H9 (cell line): ENCODE data around the gene ATP6V0B. TPM values are rescaled to one million over a fixed set of nuclear protein-coding genes. Genes with fewer than 3 reads are reported as not detected.

Source experiments
- DNase-seq: peaks from one replicate; pipeline ENCODE4 v3.0.0-alpha.2; 2017
- H2AFZ ChIP-seq: one replicate; pipeline ENCODE4 v1.6.1; 2013; ENCODE audit warnings: mild to moderate bottlenecking, low read length, control low read depth, moderate library complexity
- H2AK5ac ChIP-seq: 2 replicates; pipeline ENCODE4 v1.6.1; 2013; ENCODE audit warnings: low read length, control low read depth, mixed read lengths; ENCODE audit not compliant: insufficient read length
- H2BK120ac ChIP-seq: one replicate; pipeline ENCODE4 v1.6.1; 2013; ENCODE audit warnings: low read depth, mild to moderate bottlenecking, low read length, control low read depth, inconsistent platforms; ENCODE audit not compliant: poor library complexity, severe bottlenecking
- H2BK12ac ChIP-seq: 2 replicates; pipeline ENCODE4 v1.6.1; 2013; ENCODE audit warnings: low read length, control low read depth, mixed read lengths, low read depth; ENCODE audit not compliant: insufficient read length
- H2BK15ac ChIP-seq: 2 replicates; pipeline ENCODE4 v1.6.1; 2013; ENCODE audit warnings: low read depth, low read length, control low read depth
- H2BK20ac ChIP-seq: one replicate; pipeline ENCODE4 v1.6.1; 2013; ENCODE audit warnings: low read depth, mild to moderate bottlenecking, low read length, control low read depth, inconsistent platforms; ENCODE audit not compliant: poor library complexity, severe bottlenecking
- H2BK5ac ChIP-seq: 2 replicates; pipeline ENCODE4 v1.6.1; 2013; ENCODE audit warnings: low read length, control low read depth, mixed read lengths; ENCODE audit not compliant: insufficient read length
- H3K14ac ChIP-seq: 2 replicates; pipeline ENCODE4 v1.6.1; 2013; ENCODE audit warnings: low read length, control low read depth; ENCODE audit not compliant: insufficient read depth
- H3K18ac ChIP-seq: 2 replicates; pipeline ENCODE4 v1.6.1; 2013; ENCODE audit warnings: low read depth, mild to moderate bottlenecking, mixed read lengths, low read length, control low read depth; ENCODE audit not compliant: insufficient read length
- H3K23ac ChIP-seq: 2 replicates; pipeline ENCODE4 v1.6.1; 2013; ENCODE audit warnings: low read length, control low read depth, mixed read lengths, low read depth; ENCODE audit not compliant: insufficient read length
- H3K23me2 ChIP-seq: 2 replicates; pipeline ENCODE4 v1.6.1; 2013; ENCODE audit warnings: low read depth, mild to moderate bottlenecking, mixed read lengths, low read length, control low read depth; ENCODE audit not compliant: insufficient read length, poor library complexity, severe bottlenecking
- H3K27ac ChIP-seq: 2 replicates; pipeline ENCODE4 v1.5.1; 2013; ENCODE audit warnings: low read length, control low read depth, mixed read lengths, low read depth; ENCODE audit not compliant: insufficient read length
- H3K27me3 ChIP-seq: 2 replicates; pipeline ENCODE4 v1.6.1; 2013; ENCODE audit warnings: low read length, control low read depth, inconsistent platforms; ENCODE audit not compliant: insufficient read depth
- H3K4ac ChIP-seq: 2 replicates; pipeline ENCODE4 v1.6.1; 2013; ENCODE audit warnings: low read depth, mild to moderate bottlenecking, control low read depth, inconsistent platforms, low read length, moderate library complexity
- H3K4me1 ChIP-seq: 2 replicates; pipeline ENCODE4 v1.6.1; 2013; ENCODE audit warnings: low read length, control low read depth, inconsistent platforms; ENCODE audit not compliant: insufficient read depth
- H3K4me2 ChIP-seq: 2 replicates; pipeline ENCODE4 v1.6.1; 2013; ENCODE audit warnings: low read length, control low read depth, mixed read lengths; ENCODE audit not compliant: insufficient read length, insufficient read depth
- H3K56ac ChIP-seq: 2 replicates; pipeline ENCODE4 v1.6.1; 2013; ENCODE audit warnings: low read depth, mild to moderate bottlenecking, mixed read lengths, low read length, control low read depth; ENCODE audit not compliant: insufficient read length
- H3K79me1 ChIP-seq: 2 replicates; pipeline ENCODE4 v1.6.1; 2013; ENCODE audit warnings: low read depth, mild to moderate bottlenecking, moderate library complexity, low read length, control low read depth, inconsistent platforms; ENCODE audit not compliant: insufficient read depth, poor library complexity, severe bottlenecking
- H3K79me2 ChIP-seq: 2 replicates; pipeline ENCODE4 v1.6.1; 2013; ENCODE audit warnings: low read length, control low read depth, inconsistent platforms; ENCODE audit not compliant: insufficient read depth
- H3K9ac ChIP-seq: 2 replicates; pipeline ENCODE4 v1.6.1; 2013; ENCODE audit warnings: low read length, control low read depth, mixed read lengths; ENCODE audit not compliant: insufficient read length; ENCODE audit errors: extremely low read depth
- H3K9me3 ChIP-seq: one replicate; pipeline ENCODE4 v1.6.1; 2013; ENCODE audit warnings: low read depth, low read length, inconsistent platforms; ENCODE audit not compliant: control insufficient read depth
- H3T11ph ChIP-seq: one replicate; pipeline ENCODE4 v1.6.1; 2013; ENCODE audit warnings: mild to moderate bottlenecking, low read length, control low read depth, inconsistent platforms
- H4K20me1 ChIP-seq: one replicate; pipeline ENCODE4 v1.6.1; 2013; ENCODE audit not compliant: control insufficient read depth, insufficient read length, insufficient read depth
- H4K5ac ChIP-seq: 2 replicates; pipeline ENCODE4 v1.6.1; 2013; ENCODE audit warnings: low read depth, mild to moderate bottlenecking, mixed read lengths, low read length, control low read depth; ENCODE audit not compliant: insufficient read length
- H4K8ac ChIP-seq: replicated peaks from 2 replicates; pipeline ENCODE4 v1.6.1; 2013; ENCODE audit warnings: low read length, control low read depth, mixed read lengths, low read depth; ENCODE audit not compliant: insufficient read length
- H4K91ac ChIP-seq: 2 replicates; pipeline ENCODE4 v1.6.1; 2013; ENCODE audit warnings: low read depth, mild to moderate bottlenecking, moderate library complexity, mixed read lengths, low read length, control low read depth; ENCODE audit not compliant: insufficient read length
- H3K27ac Mint-ChIP-seq, 3 experiments: 2 replicates in 2 of 3; 3 replicates in 1 of 3; pipeline ENCODE4 v1.8.0; 2020 to 2021; ENCODE audit warnings: mixed read lengths in 3 of 3, mild to moderate bottlenecking in 1 of 3, moderate library complexity in 1 of 3
- H3K27me3 Mint-ChIP-seq: 2 replicates; pipeline ENCODE4 v1.8.0; 2021; ENCODE audit warnings: low read depth, mild to moderate bottlenecking, moderate library complexity, mixed read lengths
- H3K36me3 Mint-ChIP-seq, 3 experiments: 2 replicates in 2 of 3; 3 replicates in 1 of 3; pipeline ENCODE4 v1.8.0; 2020 to 2021; ENCODE audit warnings: low read depth in 3 of 3, mixed read lengths in 3 of 3; ENCODE audit not compliant: insufficient read depth in 1 of 3
- H3K4me1 Mint-ChIP-seq, 2 experiments: 2 replicates each; pipeline ENCODE4 v1.8.0; 2020; ENCODE audit warnings: mixed read lengths in 2 of 2
- H3K4me3 Mint-ChIP-seq, 2 experiments: 2 replicates in 1 of 2; 3 replicates in 1 of 2; pipeline ENCODE4 v1.8.0; 2020 to 2021; ENCODE audit warnings: mild to moderate bottlenecking in 2 of 2, mixed read lengths in 2 of 2, moderate library complexity in 1 of 2
- H3K9me3 Mint-ChIP-seq, 2 experiments: 2 replicates in 1 of 2; 3 replicates in 1 of 2; pipeline ENCODE4 v1.8.0; 2020; ENCODE audit warnings: mild to moderate bottlenecking in 2 of 2, mixed read lengths in 2 of 2, moderate library complexity in 1 of 2
- WGBS: extraction: QIAGEN DNeasy Blood & Tissue Kit; methylation state at CpG from one replicate; pipeline ENCODE4 v1.1.7; 2013; ENCODE audit warnings: missing lambda C conversion rate, low lambda C conversion rate, mixed read lengths; ENCODE audit not compliant: insufficient read length; ENCODE audit errors: extremely low coverage; 5-methylcytosine and 5-hydroxymethylcytosine counted together
- total RNA-seq: library from RNA; stranded (reverse); gene quantifications from 2 replicates; pipeline ENCODE4 v1.2.1, GENCODE V29; 2021
- TF ChIP-seq, protein P1 (sequence below): fragments of 200-600 bp; sonication (generic); conservative IDR thresholded peaks from 3 replicates; pipeline ENCODE4 v1.8.0; 2021; ENCODE audit warnings: antibody characterized with exemption, mild to moderate bottlenecking

ATP6V0B gene
- total RNA-seq, 1 experiment from 2014 or later, result 131 TPM

DNA sequence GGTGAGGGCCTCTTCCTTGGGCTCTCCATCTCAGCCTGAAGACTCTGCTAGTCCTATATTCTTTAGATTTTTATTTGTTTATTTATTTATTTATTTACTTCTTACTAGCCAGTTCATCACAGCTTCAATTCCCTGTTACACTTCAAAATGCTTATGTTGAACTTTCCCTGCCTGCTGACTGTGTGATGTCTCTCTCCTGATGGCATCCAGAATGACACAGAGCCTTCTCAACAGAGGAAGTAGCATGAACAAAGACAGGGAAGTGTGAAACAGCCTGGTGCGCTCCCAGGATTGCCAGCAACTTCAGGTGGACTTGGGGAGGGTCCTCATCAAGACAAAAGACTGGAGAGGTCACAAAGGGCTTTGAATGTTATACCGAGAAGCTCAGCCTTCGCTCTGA lies 32.3 kb upstream of the ATP6V0B start:
- Histone ChIP-seq H3T11ph (no peak overlapping the region), H3K4me2 (no peak overlapping the region), H3K23ac (no peak overlapping the region), H3K23me2 (peaks cover 9% of the 10 kb centered on the region), H3K18ac (no peak overlapping the region), H4K20me1 (no peaks in the 10 kb centered on the region), H3K4ac (no peak overlapping the region), H2BK5ac (no peak overlapping the region), H2BK120ac (no peak overlapping the region), H3K27me3 (no peaks in the 10 kb centered on the region), H2BK20ac (no peak overlapping the region), H2BK15ac (no peak overlapping the region), H3K79me2 (no peaks in the 10 kb centered on the region), H3K9ac (no peak overlapping the region), H4K8ac (no peak overlapping the region), H3K79me1 (no peaks in the 10 kb centered on the region), H4K91ac (no peak overlapping the region), H3K9me3 (no peaks in the 10 kb centered on the region), H3K14ac (no peak overlapping the region), H3K4me1 (peaks cover 2% of the 10 kb centered on the region; the same call in 1 of the 2 replicates), H2AK5ac (no peak overlapping the region), H4K5ac (no peak overlapping the region), H3K56ac (no peak overlapping the region), H2BK12ac (no peak overlapping the region), H3K27ac (no peak overlapping the region), H2AFZ (no peak overlapping the region)
- DNase-seq, result no peak
- Mint-ChIP-seq H3K4me1 (peaks cover 38 to 42% of the 10 kb centered on the region in 2 experiments), H3K4me3 (no peak overlapping the region), H3K36me3 (peaks cover 0 to 6% (median 0%) of the 10 kb centered on the region in 3 experiments; a peak in 3 of 7 replicates), H3K27me3 (no peaks in the 10 kb centered on the region; the same call in 1 of the 2 replicates), H3K27ac (no peak overlapping the region), H3K9me3 (no peaks in the 10 kb centered on the region)
- no CpG with 5 or more reads among the region's 3 CpGs for WGBS
- TF ChIP-seq, protein P1, sequence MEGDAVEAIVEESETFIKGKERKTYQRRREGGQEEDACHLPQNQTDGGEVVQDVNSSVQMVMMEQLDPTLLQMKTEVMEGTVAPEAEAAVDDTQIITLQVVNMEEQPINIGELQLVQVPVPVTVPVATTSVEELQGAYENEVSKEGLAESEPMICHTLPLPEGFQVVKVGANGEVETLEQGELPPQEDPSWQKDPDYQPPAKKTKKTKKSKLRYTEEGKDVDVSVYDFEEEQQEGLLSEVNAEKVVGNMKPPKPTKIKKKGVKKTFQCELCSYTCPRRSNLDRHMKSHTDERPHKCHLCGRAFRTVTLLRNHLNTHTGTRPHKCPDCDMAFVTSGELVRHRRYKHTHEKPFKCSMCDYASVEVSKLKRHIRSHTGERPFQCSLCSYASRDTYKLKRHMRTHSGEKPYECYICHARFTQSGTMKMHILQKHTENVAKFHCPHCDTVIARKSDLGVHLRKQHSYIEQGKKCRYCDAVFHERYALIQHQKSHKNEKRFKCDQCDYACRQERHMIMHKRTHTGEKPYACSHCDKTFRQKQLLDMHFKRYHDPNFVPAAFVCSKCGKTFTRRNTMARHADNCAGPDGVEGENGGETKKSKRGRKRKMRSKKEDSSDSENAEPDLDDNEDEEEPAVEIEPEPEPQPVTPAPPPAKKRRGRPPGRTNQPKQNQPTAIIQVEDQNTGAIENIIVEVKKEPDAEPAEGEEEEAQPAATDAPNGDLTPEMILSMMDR, result no peak
